ENCODE measurements around the gene C1QTNF9.

GRCh38 chr13:24271601-24272451 lies 37.6 kb upstream of the C1QTNF9 start:
- TF ChIP-seq USF1 (CRISPR knock-in tag; IDR thresholded peaks at IDR 0.05) (no peak), CTCF (IDR thresholded peaks at IDR 0.05) (no peak), SP1 (CRISPR knock-in tag; conservative IDR thresholded peaks at IDR 0.05) (no peak), CBFB (CRISPR knock-in tag; IDR thresholded peaks at IDR 0.05; ENCODE audit: low read depth) (no peak), TEAD1 (CRISPR knock-in tag; IDR thresholded peaks at IDR 0.05) (no peak), ZNF425 (CRISPR knock-in tag; conservative IDR thresholded peaks at IDR 0.05) (no peak)

Data from WTC11 (cell line).